Measurements from ENCODE around the gene TAS1R3.

Gene TAS1R3

GRCh38 chr1:1311107-1312104 is 19.7 kb upstream of the TAS1R3 start:
- DNase-seq (ENCODE audit: extremely low read depth, low read depth) = no peak
- H3K4me3 ChIP-seq (replicated peaks; ENCODE audit: low read depth, low read length) = no peak overlapping the region
- no peak for TF ChIP-seq CTCF (IDR thresholded peaks at IDR 0.05; ENCODE audit: low read depth, low read length, missing control alignments)

GRCh38 chr1:1312450-1313314 is 18.4 kb upstream of the TAS1R3 start:
- DNase-seq (ENCODE audit: extremely low read depth, low read depth) = no peak
- no peak overlapping the region for H3K4me3 ChIP-seq (replicated peaks; ENCODE audit: low read depth, low read length)
- no peak for TF ChIP-seq CTCF (IDR thresholded peaks at IDR 0.05; ENCODE audit: low read depth, low read length, missing control alignments)

- no peak for TF ChIP-seq CTCF (IDR thresholded peaks at IDR 0.05; ENCODE audit: low read depth, low read length, missing control alignments)
- DNase-seq (ENCODE audit: extremely low read depth, low read depth) = no peak
Measured at GRCh38 chr1:1313500-1314236, 17.4 kb upstream of the TAS1R3 start.

GRCh38 chr1:1314237-1314586 is 16.9 kb upstream of the TAS1R3 start:
- no peak overlapping the region for H3K4me3 ChIP-seq (replicated peaks; ENCODE audit: low read depth, low read length)
- no peak for TF ChIP-seq CTCF (IDR thresholded peaks at IDR 0.05; ENCODE audit: low read depth, low read length, missing control alignments)

More at GRCh38 chr1:1313500-1314236, 17.4 kb upstream of the TAS1R3 start:
- H3K4me3 ChIP-seq (replicated peaks; ENCODE audit: low read depth, low read length) = no peak overlapping the region

GRCh38 chr1:1314678-1315335 is 16.3 kb upstream of the TAS1R3 start:
- DNase-seq (ENCODE audit: extremely low read depth, low read depth) = no peak
- TF ChIP-seq CTCF (IDR thresholded peaks at IDR 0.05; ENCODE audit: low read depth, low read length, missing control alignments) = no peak
- H3K4me3 ChIP-seq (replicated peaks; ENCODE audit: low read depth, low read length) = no peak overlapping the region

More at GRCh38 chr1:1314237-1314586, 16.9 kb upstream of the TAS1R3 start:
- DNase-seq (ENCODE audit: extremely low read depth, low read depth) = no peak
